Measurements from ENCODE around the gene ARMC5.

DNA sequence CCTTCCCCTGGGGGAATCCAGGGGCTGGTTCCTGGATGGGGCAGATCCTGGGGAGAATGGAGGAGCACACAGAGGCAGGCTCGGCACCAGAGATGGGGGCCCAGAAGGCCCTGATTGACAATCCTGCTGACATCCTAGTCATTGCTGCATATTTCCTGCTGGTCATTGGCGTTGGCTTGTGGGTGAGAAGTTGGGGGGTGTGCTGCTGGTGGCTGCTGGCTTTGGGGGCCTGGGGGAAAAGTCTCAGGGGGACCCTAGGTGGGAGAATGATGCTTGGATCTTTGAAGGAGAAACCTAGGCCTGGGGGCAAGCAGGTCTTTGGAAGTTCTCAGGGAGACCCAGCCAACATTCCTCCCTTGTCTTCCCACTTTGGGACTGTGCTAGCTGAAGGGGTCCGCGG is 23.8 kb downstream of the ARMC5 start, which contains the start of gene SLC5A2:
- TF ChIP-seq CREM (CRISPR knock-in tag; IDR thresholded peaks at IDR 0.05) (no peak), CREB1 (CRISPR knock-in tag; IDR thresholded peaks at IDR 0.05) (no peak), FOXP1 (CRISPR knock-in tag; IDR thresholded peaks at IDR 0.05; ENCODE audit: borderline replicate concordance) (no peak), TEAD4 (CRISPR knock-in tag; IDR thresholded peaks at IDR 0.05) (no peak), RELA (CRISPR knock-in tag; IDR thresholded peaks at IDR 0.05; ENCODE audit: borderline replicate concordance) (no peak), ELF4 (CRISPR knock-in tag; IDR thresholded peaks at IDR 0.05; ENCODE audit: low read depth) (no peak), NR2C2 (CRISPR knock-in tag; IDR thresholded peaks at IDR 0.05) (no peak), NR1H2 (CRISPR knock-in tag; IDR thresholded peaks at IDR 0.05) (no peak)
- TF ChIP-seq, protein P1, sequence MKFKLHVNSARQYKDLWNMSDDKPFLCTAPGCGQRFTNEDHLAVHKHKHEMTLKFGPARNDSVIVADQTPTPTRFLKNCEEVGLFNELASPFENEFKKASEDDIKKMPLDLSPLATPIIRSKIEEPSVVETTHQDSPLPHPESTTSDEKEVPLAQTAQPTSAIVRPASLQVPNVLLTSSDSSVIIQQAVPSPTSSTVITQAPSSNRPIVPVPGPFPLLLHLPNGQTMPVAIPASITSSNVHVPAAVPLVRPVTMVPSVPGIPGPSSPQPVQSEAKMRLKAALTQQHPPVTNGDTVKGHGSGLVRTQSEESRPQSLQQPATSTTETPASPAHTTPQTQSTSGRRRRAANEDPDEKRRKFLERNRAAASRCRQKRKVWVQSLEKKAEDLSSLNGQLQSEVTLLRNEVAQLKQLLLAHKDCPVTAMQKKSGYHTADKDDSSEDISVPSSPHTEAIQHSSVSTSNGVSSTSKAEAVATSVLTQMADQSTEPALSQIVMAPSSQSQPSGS (CRISPR knock-in tag; IDR thresholded peaks at IDR 0.05; ENCODE audit: borderline replicate concordance, low read depth): no peak
- TF ChIP-seq, protein P2, sequence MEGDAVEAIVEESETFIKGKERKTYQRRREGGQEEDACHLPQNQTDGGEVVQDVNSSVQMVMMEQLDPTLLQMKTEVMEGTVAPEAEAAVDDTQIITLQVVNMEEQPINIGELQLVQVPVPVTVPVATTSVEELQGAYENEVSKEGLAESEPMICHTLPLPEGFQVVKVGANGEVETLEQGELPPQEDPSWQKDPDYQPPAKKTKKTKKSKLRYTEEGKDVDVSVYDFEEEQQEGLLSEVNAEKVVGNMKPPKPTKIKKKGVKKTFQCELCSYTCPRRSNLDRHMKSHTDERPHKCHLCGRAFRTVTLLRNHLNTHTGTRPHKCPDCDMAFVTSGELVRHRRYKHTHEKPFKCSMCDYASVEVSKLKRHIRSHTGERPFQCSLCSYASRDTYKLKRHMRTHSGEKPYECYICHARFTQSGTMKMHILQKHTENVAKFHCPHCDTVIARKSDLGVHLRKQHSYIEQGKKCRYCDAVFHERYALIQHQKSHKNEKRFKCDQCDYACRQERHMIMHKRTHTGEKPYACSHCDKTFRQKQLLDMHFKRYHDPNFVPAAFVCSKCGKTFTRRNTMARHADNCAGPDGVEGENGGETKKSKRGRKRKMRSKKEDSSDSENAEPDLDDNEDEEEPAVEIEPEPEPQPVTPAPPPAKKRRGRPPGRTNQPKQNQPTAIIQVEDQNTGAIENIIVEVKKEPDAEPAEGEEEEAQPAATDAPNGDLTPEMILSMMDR (IDR thresholded peaks at IDR 0.05): no peak
- TF ChIP-seq, protein P3, sequence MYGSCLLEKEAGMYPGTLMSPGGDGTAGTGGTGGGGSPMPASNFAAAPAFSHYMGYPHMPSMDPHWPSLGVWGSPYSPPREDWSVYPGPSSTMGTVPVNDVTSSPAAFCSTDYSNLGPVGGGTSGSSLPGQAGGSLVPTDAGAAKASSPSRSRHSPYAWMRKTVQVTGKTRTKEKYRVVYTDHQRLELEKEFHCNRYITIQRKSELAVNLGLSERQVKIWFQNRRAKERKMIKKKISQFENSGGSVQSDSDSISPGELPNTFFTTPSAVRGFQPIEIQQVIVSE (CRISPR knock-in tag; IDR thresholded peaks at IDR 0.05; ENCODE audit: borderline replicate concordance): no peak
- TF ChIP-seq, protein P4, sequence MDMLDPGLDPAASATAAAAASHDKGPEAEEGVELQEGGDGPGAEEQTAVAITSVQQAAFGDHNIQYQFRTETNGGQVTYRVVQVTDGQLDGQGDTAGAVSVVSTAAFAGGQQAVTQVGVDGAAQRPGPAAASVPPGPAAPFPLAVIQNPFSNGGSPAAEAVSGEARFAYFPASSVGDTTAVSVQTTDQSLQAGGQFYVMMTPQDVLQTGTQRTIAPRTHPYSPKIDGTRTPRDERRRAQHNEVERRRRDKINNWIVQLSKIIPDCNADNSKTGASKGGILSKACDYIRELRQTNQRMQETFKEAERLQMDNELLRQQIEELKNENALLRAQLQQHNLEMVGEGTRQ (CRISPR knock-in tag; IDR thresholded peaks at IDR 0.05): no peak
- TF ChIP-seq, protein P5, sequence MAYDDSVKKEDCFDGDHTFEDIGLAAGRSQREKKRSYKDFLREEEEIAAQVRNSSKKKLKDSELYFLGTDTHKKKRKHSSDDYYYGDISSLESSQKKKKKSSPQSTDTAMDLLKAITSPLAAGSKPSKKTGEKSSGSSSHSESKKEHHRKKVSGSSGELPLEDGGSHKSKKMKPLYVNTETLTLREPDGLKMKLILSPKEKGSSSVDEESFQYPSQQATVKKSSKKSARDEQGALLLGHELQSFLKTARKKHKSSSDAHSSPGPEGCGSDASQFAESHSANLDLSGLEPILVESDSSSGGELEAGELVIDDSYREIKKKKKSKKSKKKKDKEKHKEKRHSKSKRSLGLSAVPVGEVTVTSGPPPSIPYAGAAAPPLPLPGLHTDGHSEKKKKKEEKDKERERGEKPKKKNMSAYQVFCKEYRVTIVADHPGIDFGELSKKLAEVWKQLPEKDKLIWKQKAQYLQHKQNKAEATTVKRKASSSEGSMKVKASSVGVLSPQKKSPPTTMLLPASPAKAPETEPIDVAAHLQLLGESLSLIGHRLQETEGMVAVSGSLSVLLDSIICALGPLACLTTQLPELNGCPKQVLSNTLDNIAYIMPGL (CRISPR knock-in tag; IDR thresholded peaks at IDR 0.05): no peak
- TF ChIP-seq, protein P6, sequence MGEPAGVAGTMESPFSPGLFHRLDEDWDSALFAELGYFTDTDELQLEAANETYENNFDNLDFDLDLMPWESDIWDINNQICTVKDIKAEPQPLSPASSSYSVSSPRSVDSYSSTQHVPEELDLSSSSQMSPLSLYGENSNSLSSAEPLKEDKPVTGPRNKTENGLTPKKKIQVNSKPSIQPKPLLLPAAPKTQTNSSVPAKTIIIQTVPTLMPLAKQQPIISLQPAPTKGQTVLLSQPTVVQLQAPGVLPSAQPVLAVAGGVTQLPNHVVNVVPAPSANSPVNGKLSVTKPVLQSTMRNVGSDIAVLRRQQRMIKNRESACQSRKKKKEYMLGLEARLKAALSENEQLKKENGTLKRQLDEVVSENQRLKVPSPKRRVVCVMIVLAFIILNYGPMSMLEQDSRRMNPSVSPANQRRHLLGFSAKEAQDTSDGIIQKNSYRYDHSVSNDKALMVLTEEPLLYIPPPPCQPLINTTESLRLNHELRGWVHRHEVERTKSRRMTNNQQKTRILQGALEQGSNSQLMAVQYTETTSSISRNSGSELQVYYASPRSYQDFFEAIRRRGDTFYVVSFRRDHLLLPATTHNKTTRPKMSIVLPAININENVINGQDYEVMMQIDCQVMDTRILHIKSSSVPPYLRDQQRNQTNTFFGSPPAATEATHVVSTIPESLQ (CRISPR knock-in tag; IDR thresholded peaks at IDR 0.05): no peak
